CD4-positive, alpha-beta memory T cell (primary cell): ENCODE results near the gene PDC. TPM values are rescaled to one million over a fixed set of nuclear protein-coding genes. Genes with fewer than 3 reads are reported as not detected.

Experiments
- CTCF ChIA-PET: fragments of 350-600 bp; sonication (Branson Sonifier 250); formaldehyde crosslinking; loops from one replicate; lab custom pipeline; 2021; ENCODE audit warnings: inconsistent platforms; ENCODE audit not compliant: partially characterized antibody; lab: Charles Lee
- POLR2A ChIA-PET: fragments of 350-600 bp; sonication (Branson Sonifier 250); formaldehyde crosslinking; loops from one replicate; lab custom pipeline; 2021; ENCODE audit not compliant: partially characterized antibody; lab: Charles Lee
- DNase-seq, 5 donors: peaks; one replicate each; pipeline versions ENCODE4 v3.0.0 to v3.0.0-alpha.2; 2020 to 2022; ENCODE audit warnings: mixed read lengths in 1 of 5
- H3K27ac ChIP-seq: one replicate; pipeline ENCODE4 v1.7.0; 2013; ENCODE audit warnings: low read depth, low read length
- H3K27me3 ChIP-seq: 2 replicates; pipeline ENCODE4 v1.7.0; 2013; ENCODE audit warnings: mild to moderate bottlenecking, low read length, moderate library complexity; ENCODE audit not compliant: insufficient read depth
- H3K36me3 ChIP-seq: 2 replicates; pipeline ENCODE4 v1.7.0; 2013; ENCODE audit warnings: mild to moderate bottlenecking, low read length, moderate library complexity; ENCODE audit not compliant: insufficient read depth
- H3K4me1 ChIP-seq: 2 replicates; pipeline ENCODE4 v1.7.0; 2013; ENCODE audit warnings: mild to moderate bottlenecking, low read length, moderate library complexity; ENCODE audit not compliant: insufficient read depth
- H3K4me3 ChIP-seq, 2 donors: one replicate each; pipeline ENCODE4 v1.7.0; 2013; ENCODE audit warnings: low read length in 2 of 2, mild to moderate bottlenecking in 1 of 2
- H3K9me3 ChIP-seq, 2 donors: one replicate each; pipeline ENCODE4 v1.7.0; 2013; ENCODE audit warnings: low read length in 2 of 2, control low read depth in 1 of 2; ENCODE audit not compliant: control insufficient read depth in 1 of 2
- H3K27ac Mint-ChIP-seq, 7 donors: one replicate each; pipeline ENCODE4 v1.8.0; 2020 to 2021; ENCODE audit warnings: mixed read lengths in 7 of 7, mild to moderate bottlenecking in 6 of 7, inconsistent platforms in 3 of 7, moderate library complexity in 3 of 7
- H3K27me3 Mint-ChIP-seq, 2 donors: one replicate each; pipeline ENCODE4 v1.8.0; 2020 to 2021; ENCODE audit warnings: mixed read lengths in 2 of 2
- H3K36me3 Mint-ChIP-seq, 2 donors: one replicate each; pipeline ENCODE4 v1.8.0; 2020 to 2021; ENCODE audit warnings: mixed read lengths in 2 of 2, inconsistent platforms in 1 of 2, mild to moderate bottlenecking in 1 of 2
- H3K4me1 Mint-ChIP-seq, 4 donors: one replicate each; pipeline ENCODE4 v1.8.0; 2020 to 2021; ENCODE audit warnings: mixed read lengths in 4 of 4, mild to moderate bottlenecking in 1 of 4
- H3K4me3 Mint-ChIP-seq, 8 donors: one replicate each; pipeline ENCODE4 v1.8.0; 2020 to 2021; ENCODE audit warnings: mixed read lengths in 8 of 8, mild to moderate bottlenecking in 7 of 8, moderate library complexity in 6 of 8, inconsistent platforms in 3 of 8
- H3K9me3 Mint-ChIP-seq, 8 donors: one replicate each; pipeline ENCODE4 v1.8.0; 2020 to 2021; ENCODE audit warnings: mixed read lengths in 8 of 8, mild to moderate bottlenecking in 5 of 8, inconsistent platforms in 3 of 8, moderate library complexity in 1 of 8
- intact Hi-C: fragments of 100-400 bp; cut with micrococcal nuclease; formaldehyde crosslinking; loops from one replicate; pipeline ENCODE4 v1.15.1; 2023
- polyA plus RNA-seq, 2 donors: library from polyadenylated mRNA; unstranded; fragments of 300-500 nt; fragmentation: Illumina TruSeq; gene quantifications; one replicate each; pipeline ENCODE4 v1.2.3, GENCODE V29; 2021
- total RNA-seq, 2 experiments: library from RNA; stranded (reverse); gene quantifications; one replicate each; pipeline ENCODE4 v1.2.3, GENCODE V29; 2021

PDC gene
- total and polyA plus RNA-seq, 4 experiments from 2014 or later: not detected

- Mint-ChIP-seq H3K9me3 (no peaks in the 10 kb centered on the region), H3K27ac (no peak overlapping the region), H3K36me3 (no peaks in the 10 kb centered on the region), H3K4me3 (no peak overlapping the region), H3K27me3 (peaks cover 0 to 1% of the 10 kb centered on the region in 2 donors), H3K4me1 (no peaks in the 10 kb centered on the region)
- ChIA-PET POLR2A (no interaction called here), CTCF (interaction anchor here (1.3 kb wide), 1 partner anchor 79 kb away, joined by 3 read pairs; no protein-coding TSS in a partner anchor)
- Histone ChIP-seq H3K4me1 (no peaks in the 10 kb centered on the region), H3K27me3 (no peaks in the 10 kb centered on the region), H3K4me3 (no peak overlapping the region), H3K9me3 (no peaks in the 10 kb centered on the region), H3K36me3 (no peaks in the 10 kb centered on the region), H3K27ac (no peak overlapping the region)
- DNase-seq: no peak
- intact Hi-C loops: no loop called here
These were observed 22.6 kb upstream of the PDC start for GRCh38 chr1:186483561-186483960.

GRCh38 chr1:186482661-186483255 lies 21.8 kb upstream of the PDC start:
- H3K4me1 Mint-ChIP-seq: no peaks in the 10 kb centered on the region
- no peak overlapping the region for H3K4me3 ChIP-seq
- ChIA-PET POLR2A (no interaction called here), CTCF (interaction anchor here (1.0 to 1.2 kb wide), 2 partner anchors 492 to 503 kb away, joined by 3 to 4 read pairs; no protein-coding TSS in a partner anchor)
- H3K9me3 ChIP-seq: no peaks in the 10 kb centered on the region
- intact Hi-C loops: loop anchor here (1.0 kb wide), 1 partner anchor 504 kb away; no protein-coding TSS in a partner anchor
- H3K27me3 ChIP-seq: no peaks in the 10 kb centered on the region
- no peaks in the 10 kb centered on the region for H3K36me3 Mint-ChIP-seq
- no peak overlapping the region for H3K4me3 Mint-ChIP-seq
- no peaks in the 10 kb centered on the region for H3K36me3 ChIP-seq
- H3K27ac Mint-ChIP-seq: no peak overlapping the region
- no peaks in the 10 kb centered on the region for H3K9me3 Mint-ChIP-seq
- peak in 4 of 5 donors; percentile 1 to 30 (median 6) for DNase-seq
- peaks cover 0 to 1% of the 10 kb centered on the region in 2 donors for H3K27me3 Mint-ChIP-seq
- H3K4me1 ChIP-seq: no peaks in the 10 kb centered on the region
- H3K27ac ChIP-seq: no peak overlapping the region

GRCh38 chr1:186481303-186481888 lies 20.5 kb upstream of the PDC start:
- H3K4me1 ChIP-seq: no peaks in the 10 kb centered on the region
- DNase-seq: no peak
- no peak overlapping the region for H3K4me3 ChIP-seq
- Mint-ChIP-seq H3K4me1 (no peaks in the 10 kb centered on the region), H3K9me3 (no peaks in the 10 kb centered on the region), H3K27me3 (peaks cover 0 to 1% of the 10 kb centered on the region in 2 donors), H3K27ac (no peak overlapping the region), H3K4me3 (no peak overlapping the region), H3K36me3 (no peaks in the 10 kb centered on the region)
- H3K27me3 ChIP-seq: no peaks in the 10 kb centered on the region
- H3K36me3 ChIP-seq: no peaks in the 10 kb centered on the region
- no peak overlapping the region for H3K27ac ChIP-seq
- no peaks in the 10 kb centered on the region for H3K9me3 ChIP-seq
- intact Hi-C loops: no loop called here
- ChIA-PET POLR2A (no interaction called here), CTCF (no interaction called here)

GRCh38 chr1:186479162-186479561 lies 18.2 kb upstream of the PDC start:
- Histone ChIP-seq H3K9me3 (no peaks in the 10 kb centered on the region), H3K4me1 (no peaks in the 10 kb centered on the region), H3K27ac (no peak overlapping the region), H3K36me3 (no peaks in the 10 kb centered on the region), H3K4me3 (no peak overlapping the region), H3K27me3 (no peaks in the 10 kb centered on the region)
- ChIA-PET CTCF (interaction anchor here (1.5 kb wide), 1 partner anchor 507 kb away, joined by 4 read pairs; no protein-coding TSS in a partner anchor), POLR2A (no interaction called here)
- intact Hi-C loops: no loop called here
- no peaks in the 10 kb centered on the region for H3K36me3 Mint-ChIP-seq
- H3K9me3 Mint-ChIP-seq: no peaks in the 10 kb centered on the region
- no peak overlapping the region for H3K4me3 Mint-ChIP-seq
- H3K4me1 Mint-ChIP-seq: no peaks in the 10 kb centered on the region
- H3K27ac Mint-ChIP-seq: no peak overlapping the region
- no peaks in the 10 kb centered on the region for H3K27me3 Mint-ChIP-seq
- DNase-seq: no peak

- H3K4me1 Mint-ChIP-seq: no peaks in the 10 kb centered on the region
- H3K4me3 Mint-ChIP-seq: no peak overlapping the region
- intact Hi-C loops: no loop called here
- no peaks in the 10 kb centered on the region for H3K27me3 ChIP-seq
- ChIA-PET POLR2A (no interaction called here), CTCF (no interaction called here)
- no peaks in the 10 kb centered on the region for H3K36me3 Mint-ChIP-seq
- no peak overlapping the region for H3K27ac ChIP-seq
- no peaks in the 10 kb centered on the region for H3K36me3 ChIP-seq
- no peaks in the 10 kb centered on the region for H3K9me3 Mint-ChIP-seq
- H3K4me1 ChIP-seq: no peaks in the 10 kb centered on the region
- H3K4me3 ChIP-seq: no peak overlapping the region
- no peaks in the 10 kb centered on the region for H3K27me3 Mint-ChIP-seq
- DNase-seq: no peak
- no peak overlapping the region for H3K27ac Mint-ChIP-seq
- no peaks in the 10 kb centered on the region for H3K9me3 ChIP-seq
These were observed 15.5 kb upstream of the PDC start for GRCh38 chr1:186476264-186477040.

- no peaks in the 10 kb centered on the region for H3K36me3 ChIP-seq
- H3K9me3 ChIP-seq: no peaks in the 10 kb centered on the region
- no peaks in the 10 kb centered on the region for H3K27me3 ChIP-seq
- no peak for DNase-seq
- H3K4me1 ChIP-seq: no peaks in the 10 kb centered on the region
- H3K27me3 Mint-ChIP-seq: no peaks in the 10 kb centered on the region
- no peak overlapping the region for H3K27ac ChIP-seq
- POLR2A ChIA-PET: no interaction called here
- H3K4me1 Mint-ChIP-seq: no peaks in the 10 kb centered on the region
- no peak overlapping the region for H3K27ac Mint-ChIP-seq
- no peak overlapping the region for H3K4me3 ChIP-seq
- H3K4me3 Mint-ChIP-seq: no peak overlapping the region
- intact Hi-C loops: no loop called here
- no peaks in the 10 kb centered on the region for H3K9me3 Mint-ChIP-seq
- H3K36me3 Mint-ChIP-seq: no peaks in the 10 kb centered on the region
- CTCF ChIA-PET: no interaction called here
These were observed 13.3 kb upstream of the PDC start for GRCh38 chr1:186474208-186474607.

- H3K27me3 Mint-ChIP-seq: no peaks in the 10 kb centered on the region
- no peak overlapping the region for H3K27ac Mint-ChIP-seq
- no peaks in the 10 kb centered on the region for H3K4me1 ChIP-seq
- CTCF ChIA-PET: no interaction called here
- no peak overlapping the region for H3K4me3 ChIP-seq
- no peak for DNase-seq
- H3K4me3 Mint-ChIP-seq: no peak overlapping the region
- no peaks in the 10 kb centered on the region for H3K9me3 ChIP-seq
- no peaks in the 10 kb centered on the region for H3K36me3 ChIP-seq
- intact Hi-C loops: no loop called here
- POLR2A ChIA-PET: no interaction called here
- H3K27ac ChIP-seq: no peak overlapping the region
- H3K4me1 Mint-ChIP-seq: no peaks in the 10 kb centered on the region
- H3K9me3 Mint-ChIP-seq: no peaks in the 10 kb centered on the region
- H3K36me3 Mint-ChIP-seq: no peaks in the 10 kb centered on the region
- H3K27me3 ChIP-seq: no peaks in the 10 kb centered on the region
These were observed 12.1 kb upstream of the PDC start for GRCh38 chr1:186473047-186473446.
